HEK293 (cell line): Measurements from ENCODE around the gene FGF3.

ENCODE experiments used
- CTCF ChIA-PET: fragments of 350-600 bp; formaldehyde crosslinking; extraction: SDS; loops from one replicate; lab custom pipeline; 2021; ENCODE audit warnings: antibody characterized with exemption; lab: Yijun Ruan, JAX
- POLR2A ChIA-PET: fragments of 300-600 bp; formaldehyde crosslinking; extraction: SDS; loops from one replicate; lab custom pipeline; 2020; ENCODE audit warnings: antibody characterized with exemption, inconsistent platforms; lab: Yijun Ruan, JAX
- H3K27ac ChIP-seq: fragments of 200-500 bp; sonication (Bioruptor generic); 2 replicates; pipeline ENCODE4 v1.5.1; 2014; ENCODE audit warnings: low read depth, low read length, control low read depth, inconsistent platforms; ENCODE audit errors: extremely low read depth
- H3K36me3 ChIP-seq, 2 experiments: fragments of 200-500 bp in 1 of 2; sonication (Bioruptor generic) in 1 of 2; 1 replicate in 1 of 2; 2 replicates in 1 of 2; pipeline ENCODE4 v1.5.1; 2014 to 2017; ENCODE audit warnings: inconsistent platforms in 2 of 2, low read length in 2 of 2; ENCODE audit not compliant: control insufficient read depth in 2 of 2, insufficient read depth in 1 of 2
- H3K4me1 ChIP-seq: fragments of 200-500 bp; sonication (Bioruptor generic); 2 replicates; pipeline ENCODE4 v1.5.1; 2014; ENCODE audit warnings: mild to moderate bottlenecking, low read length, inconsistent platforms; ENCODE audit not compliant: control insufficient read depth, insufficient read depth
- H3K4me3 ChIP-seq: 2 replicates; pipeline ENCODE4 v1.5.1; 2011; ENCODE audit warnings: low read depth, mild to moderate bottlenecking, control low read depth, low read length, moderate library complexity
- H3K9me3 ChIP-seq: fragments of 200-500 bp; sonication (Bioruptor generic); 2 replicates; pipeline ENCODE4 v1.5.1; 2014; ENCODE audit warnings: low read depth, low read length, inconsistent platforms; ENCODE audit not compliant: control insufficient read depth, insufficient read depth
- ATF2 ChIP-seq: fragments of 450-650 bp; formaldehyde crosslinking; IDR thresholded peaks from 2 replicates; pipeline ENCODE4 v1.5.1; 2016; ENCODE audit warnings: missing biosample characterization, missing genetic modification characterization, low read depth
- BCL11B ChIP-seq: fragments of 450-650 bp; formaldehyde crosslinking; IDR thresholded peaks from 2 replicates; pipeline ENCODE4 v1.5.1; 2016; ENCODE audit warnings: low read depth, missing biosample characterization, missing genetic modification characterization
- SP2 ChIP-seq: fragments of 450-650 bp; formaldehyde crosslinking; IDR thresholded peaks from 2 replicates; pipeline ENCODE4 v1.5.1; 2016; ENCODE audit warnings: missing biosample characterization, missing genetic modification characterization
- SP7 ChIP-seq: fragments of 450-650 bp; formaldehyde crosslinking; IDR thresholded peaks from 2 replicates; pipeline ENCODE4 v1.5.1; 2016; ENCODE audit warnings: missing biosample characterization, missing genetic modification characterization
- WT1 ChIP-seq: fragments of 450-650 bp; formaldehyde crosslinking; IDR thresholded peaks from 2 replicates; pipeline ENCODE4 v1.5.1; 2016; ENCODE audit warnings: missing biosample characterization, missing genetic modification characterization
- ZEB2 ChIP-seq: fragments of 450-650 bp; formaldehyde crosslinking; IDR thresholded peaks from 2 replicates; pipeline ENCODE4 v1.5.1; 2016; ENCODE audit warnings: missing biosample characterization, missing genetic modification characterization
- ZFP69B ChIP-seq: fragments of 450-650 bp; formaldehyde crosslinking; IDR thresholded peaks from 2 replicates; pipeline ENCODE4 v1.5.1; 2016; ENCODE audit warnings: missing biosample characterization, missing genetic modification characterization
- ZNF324 ChIP-seq: fragments of 450-650 bp; formaldehyde crosslinking; IDR thresholded peaks from 2 replicates; pipeline ENCODE4 v1.5.1; 2016; ENCODE audit warnings: missing biosample characterization, missing genetic modification characterization
- ZNF521 ChIP-seq: fragments of 450-650 bp; formaldehyde crosslinking; IDR thresholded peaks from 2 replicates; pipeline ENCODE4 v1.5.1; 2017; ENCODE audit warnings: missing biosample characterization, mild to moderate bottlenecking, missing genetic modification characterization
- ZNF555 ChIP-seq: fragments of 450-650 bp; formaldehyde crosslinking; conservative IDR thresholded peaks from 2 replicates; pipeline ENCODE4 v1.5.1; 2017; ENCODE audit warnings: missing biosample characterization, mild to moderate bottlenecking, missing genetic modification characterization, inconsistent platforms
- ZNF626 ChIP-seq: fragments of 450-650 bp; sonication (Bioruptor Pico); formaldehyde crosslinking; IDR thresholded peaks from 2 replicates; pipeline ENCODE4 v1.5.1; 2018; ENCODE audit warnings: missing biosample characterization, missing genetic modification characterization, inconsistent platforms
- ZNF776 ChIP-seq: fragments of 450-650 bp; formaldehyde crosslinking; IDR thresholded peaks from 2 replicates; pipeline ENCODE4 v1.5.0; 2017; ENCODE audit warnings: missing biosample characterization, missing genetic modification characterization, borderline replicate concordance
- ZNF785 ChIP-seq: fragments of 450-650 bp; formaldehyde crosslinking; IDR thresholded peaks from 2 replicates; pipeline ENCODE4 v1.5.1; 2016; ENCODE audit warnings: missing biosample characterization, missing genetic modification characterization
- TF ChIP-seq, protein P1 (sequence below): fragments of 450-650 bp; IDR thresholded peaks from 2 replicates; pipeline ENCODE4 v1.5.1; 2018; ENCODE audit warnings: missing biosample characterization, missing genetic modification characterization
- TF ChIP-seq, protein P2 (sequence below): fragments of 450-650 bp; formaldehyde crosslinking; IDR thresholded peaks from 2 replicates; pipeline ENCODE4 v1.5.0; 2017; ENCODE audit warnings: missing biosample characterization, missing genetic modification characterization, borderline replicate concordance
- TF ChIP-seq, protein P3 (sequence below): fragments of 450-650 bp; formaldehyde crosslinking; IDR thresholded peaks from 2 replicates; pipeline ENCODE4 v1.5.1; 2017; ENCODE audit warnings: missing biosample characterization, missing genetic modification characterization

Gene FGF3

GRCh38 chr11:69848201-69848600 is 29.0 kb upstream of the FGF3 start (continued):
- TF ChIP-seq ZNF555 (tag by site-specific recombination) = no peak
- TF ChIP-seq SP7 (tag by site-specific recombination) = no peak

DNA sequence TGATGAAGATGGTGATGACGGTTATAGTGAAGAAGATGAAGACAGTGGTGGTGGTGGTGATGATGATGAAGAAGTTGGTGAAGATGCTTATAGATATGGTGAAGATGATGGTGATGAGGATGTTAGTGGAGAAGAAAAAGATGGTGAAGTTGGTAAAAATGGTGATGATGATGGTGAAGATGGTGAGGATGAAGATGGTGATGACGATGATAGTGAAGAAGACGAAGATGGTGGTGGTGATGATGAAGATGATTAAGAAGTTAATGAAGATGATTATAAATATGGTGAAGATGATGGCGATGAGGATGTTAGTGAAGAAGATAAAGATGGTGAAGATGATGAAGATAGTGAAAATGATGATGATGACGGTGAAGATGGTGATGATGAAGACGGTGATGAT is 25.2 kb upstream of the FGF3 start:
- TF ChIP-seq, protein P1, sequence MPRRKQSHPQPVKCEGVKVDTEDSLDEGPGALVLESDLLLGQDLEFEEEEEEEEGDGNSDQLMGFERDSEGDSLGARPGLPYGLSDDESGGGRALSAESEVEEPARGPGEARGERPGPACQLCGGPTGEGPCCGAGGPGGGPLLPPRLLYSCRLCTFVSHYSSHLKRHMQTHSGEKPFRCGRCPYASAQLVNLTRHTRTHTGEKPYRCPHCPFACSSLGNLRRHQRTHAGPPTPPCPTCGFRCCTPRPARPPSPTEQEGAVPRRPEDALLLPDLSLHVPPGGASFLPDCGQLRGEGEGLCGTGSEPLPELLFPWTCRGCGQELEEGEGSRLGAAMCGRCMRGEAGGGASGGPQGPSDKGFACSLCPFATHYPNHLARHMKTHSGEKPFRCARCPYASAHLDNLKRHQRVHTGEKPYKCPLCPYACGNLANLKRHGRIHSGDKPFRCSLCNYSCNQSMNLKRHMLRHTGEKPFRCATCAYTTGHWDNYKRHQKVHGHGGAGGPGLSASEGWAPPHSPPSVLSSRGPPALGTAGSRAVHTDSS = peak; percentile 96
- TF ChIP-seq ZNF521 (tag by site-specific recombination) = 0 out of 2 replicates have a peak, but pooled peaks have one; percentile 42
- TF ChIP-seq ATF2 = no peak
- H3K4me3 ChIP-seq = no peak overlapping the region
- no peak overlapping the region for H3K27ac ChIP-seq
- ChIA-PET POLR2A (no interaction called here), CTCF (no interaction called here)
- no peaks in the 10 kb centered on the region for H3K9me3 ChIP-seq
- no peaks in the 10 kb centered on the region for H3K36me3 ChIP-seq
- H3K4me1 ChIP-seq = no peaks in the 10 kb centered on the region

DNA sequence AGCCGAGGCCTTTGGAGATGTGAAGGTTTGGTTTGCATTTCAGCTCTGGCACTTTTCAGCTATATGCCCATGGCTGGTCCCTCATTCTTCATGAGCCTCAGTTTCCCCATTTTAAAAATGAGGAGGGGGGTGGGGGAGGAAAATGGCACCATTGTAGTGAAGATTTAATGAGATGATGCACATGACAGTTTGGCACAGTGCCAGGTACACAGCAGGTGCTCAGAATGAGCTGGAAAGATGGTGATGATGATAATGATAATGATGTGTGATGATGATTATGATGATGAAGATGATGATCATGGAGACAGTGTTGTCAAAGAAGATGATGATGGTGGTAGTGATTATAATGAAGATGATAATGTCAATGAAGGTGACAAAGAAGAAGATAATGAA is 24.3 kb upstream of the FGF3 start:
- CTCF ChIA-PET = interaction anchor here (0.6 to 2.0 kb wide), 5 partner anchors 16 to 359 kb away, joined by 3 to 8 read pairs (median 4); no protein-coding TSS in a partner anchor
- Histone ChIP-seq H3K36me3 (no peaks in the 10 kb centered on the region), H3K9me3 (no peaks in the 10 kb centered on the region), H3K4me3 (no peak overlapping the region), H3K4me1 (no peaks in the 10 kb centered on the region), H3K27ac (no peak overlapping the region)
- TF ChIP-seq ZFP69B (tag by site-specific recombination) = no peak
- TF ChIP-seq BCL11B (tag by site-specific recombination) = no peak
- no peak for TF ChIP-seq ATF2
- no peak for TF ChIP-seq WT1
- TF ChIP-seq ZNF626 (tag by site-specific recombination) = no peak
- no peak for TF ChIP-seq ZNF324 (tag by site-specific recombination)
- no peak for TF ChIP-seq ZNF785 (tag by site-specific recombination)
- no peak for TF ChIP-seq SP2 (tag by site-specific recombination)
- no peak for TF ChIP-seq ZNF776 (tag by site-specific recombination)
- TF ChIP-seq ZEB2 (tag by site-specific recombination) = no peak
- TF ChIP-seq, protein P2, sequence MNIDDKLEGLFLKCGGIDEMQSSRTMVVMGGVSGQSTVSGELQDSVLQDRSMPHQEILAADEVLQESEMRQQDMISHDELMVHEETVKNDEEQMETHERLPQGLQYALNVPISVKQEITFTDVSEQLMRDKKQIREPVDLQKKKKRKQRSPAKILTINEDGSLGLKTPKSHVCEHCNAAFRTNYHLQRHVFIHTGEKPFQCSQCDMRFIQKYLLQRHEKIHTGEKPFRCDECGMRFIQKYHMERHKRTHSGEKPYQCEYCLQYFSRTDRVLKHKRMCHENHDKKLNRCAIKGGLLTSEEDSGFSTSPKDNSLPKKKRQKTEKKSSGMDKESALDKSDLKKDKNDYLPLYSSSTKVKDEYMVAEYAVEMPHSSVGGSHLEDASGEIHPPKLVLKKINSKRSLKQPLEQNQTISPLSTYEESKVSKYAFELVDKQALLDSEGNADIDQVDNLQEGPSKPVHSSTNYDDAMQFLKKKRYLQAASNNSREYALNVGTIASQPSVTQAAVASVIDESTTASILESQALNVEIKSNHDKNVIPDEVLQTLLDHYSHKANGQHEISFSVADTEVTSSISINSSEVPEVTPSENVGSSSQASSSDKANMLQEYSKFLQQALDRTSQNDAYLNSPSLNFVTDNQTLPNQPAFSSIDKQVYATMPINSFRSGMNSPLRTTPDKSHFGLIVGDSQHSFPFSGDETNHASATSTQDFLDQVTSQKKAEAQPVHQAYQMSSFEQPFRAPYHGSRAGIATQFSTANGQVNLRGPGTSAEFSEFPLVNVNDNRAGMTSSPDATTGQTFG (tag by site-specific recombination) = no peak
- TF ChIP-seq, protein P3, sequence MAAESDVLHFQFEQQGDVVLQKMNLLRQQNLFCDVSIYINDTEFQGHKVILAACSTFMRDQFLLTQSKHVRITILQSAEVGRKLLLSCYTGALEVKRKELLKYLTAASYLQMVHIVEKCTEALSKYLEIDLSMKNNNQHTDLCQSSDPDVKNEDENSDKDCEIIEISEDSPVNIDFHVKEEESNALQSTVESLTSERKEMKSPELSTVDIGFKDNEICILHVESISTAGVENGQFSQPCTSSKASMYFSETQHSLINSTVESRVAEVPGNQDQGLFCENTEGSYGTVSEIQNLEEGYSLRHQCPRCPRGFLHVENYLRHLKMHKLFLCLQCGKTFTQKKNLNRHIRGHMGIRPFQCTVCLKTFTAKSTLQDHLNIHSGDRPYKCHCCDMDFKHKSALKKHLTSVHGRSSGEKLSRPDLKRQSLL (tag by site-specific recombination) = no peak
- POLR2A ChIA-PET = interaction anchor here (0.6 kb wide), 1 partner anchor 9 kb away, joined by 3 read pairs; no protein-coding TSS in a partner anchor
